ENCODE measurements around the gene CANT1. TPM values are rescaled to one million over a fixed set of nuclear protein-coding genes. Genes with fewer than 3 reads are reported as not detected.

Gene CANT1
- total RNA-seq, 1 donor from 2014 or later = 66.3 TPM

DNA sequence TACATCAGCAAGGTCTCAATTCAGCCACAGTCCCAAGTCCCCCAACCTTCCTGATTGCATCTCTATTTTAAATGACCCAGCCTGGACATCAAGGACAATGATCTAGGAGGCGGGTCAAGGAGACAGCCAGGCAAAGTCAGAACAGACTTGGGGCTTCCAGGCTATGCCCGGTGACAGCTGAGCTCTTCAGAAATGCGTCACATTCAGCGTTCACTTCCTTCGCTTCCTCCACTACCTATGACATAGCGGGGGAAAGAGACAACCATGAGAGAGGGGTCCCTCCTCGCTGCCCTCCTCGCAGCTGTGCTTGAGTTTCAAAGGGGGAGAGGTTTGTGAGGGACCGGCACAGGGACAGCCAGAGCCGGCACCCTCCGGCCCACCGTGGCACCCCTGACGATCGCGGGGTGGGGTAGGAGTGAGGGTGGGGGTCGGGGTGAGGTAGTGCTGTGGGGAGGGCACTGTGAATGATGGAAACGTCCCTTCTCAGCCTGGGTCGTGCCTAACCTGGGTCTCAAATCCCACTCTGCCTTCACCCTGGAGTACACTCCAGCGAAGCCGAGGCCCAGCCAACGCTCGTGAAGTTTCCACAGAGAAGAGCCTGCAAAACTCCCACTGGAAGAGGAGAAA lies 17.5 kb downstream of the CANT1 start:
- TF ChIP-seq CTCF (IDR thresholded peaks at IDR 0.05; ENCODE audit: unreplicated experiment) = no peak
- H3K36me3 Mint-ChIP-seq (ENCODE audit: insufficient read depth) = peaks cover 26% of the 10 kb centered on the region
- H3K4me1 Mint-ChIP-seq (ENCODE audit: low read depth) = peaks cover 7% of the 10 kb centered on the region
- H3K27ac Mint-ChIP-seq = no peak overlapping the region
- H3K27me3 Mint-ChIP-seq = no peaks in the 10 kb centered on the region
- no peaks in the 10 kb centered on the region for H3K9me3 Mint-ChIP-seq (ENCODE audit: low read depth)
- no peak for DNase-seq (ENCODE audit: low spot score, unreplicated experiment)
- no peak overlapping the region for H3K4me3 Mint-ChIP-seq (ENCODE audit: low read depth)

DNA sequence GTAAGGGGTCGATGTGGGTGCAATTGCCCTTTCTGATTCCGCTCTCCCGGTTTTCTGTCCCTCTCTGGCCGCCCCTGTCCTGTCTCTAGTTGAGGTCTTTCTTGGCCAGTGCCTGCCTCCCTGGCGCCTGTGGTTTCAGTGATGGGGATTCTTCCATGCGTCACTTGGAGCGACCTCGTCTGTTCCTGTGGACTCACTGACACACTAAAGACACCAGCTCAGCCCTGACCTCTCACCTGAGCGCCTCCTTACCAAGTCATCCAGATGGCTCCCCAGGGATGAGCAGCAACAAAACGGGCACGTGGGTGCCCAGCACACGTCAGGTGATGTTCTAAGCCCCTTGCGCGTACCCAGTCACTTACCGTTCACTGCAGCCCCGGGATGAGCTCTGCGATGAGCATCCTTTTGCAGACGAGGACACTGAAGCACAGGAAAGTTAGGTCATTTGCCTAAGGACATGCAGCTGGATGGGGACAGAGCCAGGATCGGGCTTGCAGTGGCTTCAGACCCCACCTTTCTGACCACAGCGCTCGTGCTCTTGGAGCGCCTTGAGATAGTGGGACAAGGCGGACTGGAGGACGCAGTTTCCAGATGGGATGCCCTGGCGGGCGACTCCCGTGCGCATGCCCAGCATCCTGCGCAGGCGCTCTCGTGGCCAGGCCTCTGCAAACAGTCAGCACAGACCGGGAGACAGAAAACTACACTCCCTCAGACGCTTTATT lies 18.4 kb downstream of the CANT1 start:
- no peak for DNase-seq (ENCODE audit: low spot score, unreplicated experiment)
- peaks cover 13% of the 10 kb centered on the region for H3K4me1 Mint-ChIP-seq (ENCODE audit: low read depth)
- no peaks in the 10 kb centered on the region for H3K27me3 Mint-ChIP-seq
- TF ChIP-seq CTCF (IDR thresholded peaks at IDR 0.05; ENCODE audit: unreplicated experiment) = no peak
- H3K4me3 Mint-ChIP-seq (ENCODE audit: low read depth) = no peak overlapping the region
- H3K9me3 Mint-ChIP-seq (ENCODE audit: low read depth) = no peaks in the 10 kb centered on the region
- peaks cover 24% of the 10 kb centered on the region for H3K36me3 Mint-ChIP-seq (ENCODE audit: insufficient read depth)
- H3K27ac Mint-ChIP-seq = no peak overlapping the region

DNA sequence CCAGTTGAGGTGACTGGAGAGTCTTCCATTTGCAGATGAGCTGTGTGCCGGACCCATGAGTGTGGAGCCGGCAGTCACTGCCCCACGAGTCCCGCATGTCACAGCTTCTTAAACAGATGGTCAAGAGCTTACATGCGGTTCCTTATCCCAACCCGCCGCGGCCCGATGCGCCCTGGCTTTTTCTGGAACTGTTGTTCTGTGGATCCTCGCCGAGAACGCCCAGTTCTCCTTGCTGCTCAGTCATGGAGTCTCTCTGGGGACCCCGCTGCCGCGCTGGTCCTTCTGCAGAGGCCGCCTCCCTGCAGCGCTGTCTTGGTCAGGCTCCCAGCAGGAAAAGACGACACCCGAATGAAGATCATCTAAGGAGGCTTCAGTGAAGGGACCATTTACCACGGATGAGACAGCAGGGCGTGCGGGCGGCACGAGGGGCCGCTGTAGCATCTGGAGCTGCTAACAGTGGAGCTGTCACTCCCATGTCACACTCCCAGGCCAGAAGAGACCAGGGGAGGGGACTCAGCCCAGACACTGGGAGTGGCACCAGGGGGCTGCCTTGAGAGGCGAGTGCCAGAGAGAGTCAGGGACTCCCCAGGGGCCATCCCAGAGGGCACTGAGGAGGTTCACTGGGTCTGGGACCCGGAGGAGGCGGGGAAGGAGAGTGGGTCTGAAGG lies 19.1 kb downstream of the CANT1 start:
- Mint-ChIP-seq H3K4me1 (ENCODE audit: low read depth) (peaks cover 9% of the 10 kb centered on the region), H3K27me3 (no peaks in the 10 kb centered on the region), H3K4me3 (ENCODE audit: low read depth) (no peak overlapping the region), H3K27ac (no peak overlapping the region), H3K36me3 (ENCODE audit: insufficient read depth) (peaks cover 22% of the 10 kb centered on the region), H3K9me3 (ENCODE audit: low read depth) (no peaks in the 10 kb centered on the region)
- no peak for TF ChIP-seq CTCF (IDR thresholded peaks at IDR 0.05; ENCODE audit: unreplicated experiment)
- DNase-seq (ENCODE audit: low spot score, unreplicated experiment) = no peak

DNA sequence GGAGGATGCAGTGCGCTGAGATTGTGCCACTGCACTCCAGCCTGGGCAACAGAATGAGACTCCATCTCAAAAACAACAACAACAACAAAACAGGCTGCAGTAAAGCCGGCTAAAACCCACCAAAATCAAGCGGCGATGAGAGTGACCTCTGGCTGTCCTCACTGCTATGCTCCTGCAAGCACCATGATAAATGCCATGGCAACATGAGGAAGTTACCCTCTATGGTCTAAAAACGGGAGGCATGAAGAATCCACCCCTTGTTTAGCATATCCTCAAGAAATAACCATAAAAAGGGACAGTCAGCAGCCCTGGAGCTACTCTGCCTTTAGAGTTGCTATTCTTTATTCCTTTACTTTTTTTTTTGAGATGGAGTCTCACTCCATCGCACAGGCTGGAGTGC lies 21.4 kb downstream of the CANT1 start:
- no peak overlapping the region for H3K27ac Mint-ChIP-seq
- H3K4me1 Mint-ChIP-seq (ENCODE audit: low read depth) = peaks cover 9% of the 10 kb centered on the region
- peaks cover 15% of the 10 kb centered on the region for H3K36me3 Mint-ChIP-seq (ENCODE audit: insufficient read depth)
- H3K9me3 Mint-ChIP-seq (ENCODE audit: low read depth) = no peaks in the 10 kb centered on the region
- H3K4me3 Mint-ChIP-seq (ENCODE audit: low read depth) = no peak overlapping the region
- DNase-seq (ENCODE audit: low spot score, unreplicated experiment) = no peak
- no peak for TF ChIP-seq CTCF (IDR thresholded peaks at IDR 0.05; ENCODE audit: unreplicated experiment)
- no peaks in the 10 kb centered on the region for H3K27me3 Mint-ChIP-seq

- peak overlapping the region; percentile 90 for H3K27ac Mint-ChIP-seq
- H3K27me3 Mint-ChIP-seq = no peaks in the 10 kb centered on the region
- peak overlapping the region; percentile 20 for H3K4me3 Mint-ChIP-seq (ENCODE audit: low read depth)
- TF ChIP-seq CTCF (IDR thresholded peaks at IDR 0.05; ENCODE audit: unreplicated experiment) = no peak
- no peak for DNase-seq (ENCODE audit: low spot score, unreplicated experiment)
- peaks cover 13% of the 10 kb centered on the region for H3K36me3 Mint-ChIP-seq (ENCODE audit: insufficient read depth)
- no peaks in the 10 kb centered on the region for H3K9me3 Mint-ChIP-seq (ENCODE audit: low read depth)
- peaks cover 9% of the 10 kb centered on the region for H3K4me1 Mint-ChIP-seq (ENCODE audit: low read depth)
Measured at GRCh38 chr17:78986649-78987328, 22.8 kb downstream of the CANT1 start.

All from progenitor cell of endocrine pancreas (in vitro differentiated cells).